Adrenal gland (tissue), 12 donors: ENCODE results near the gene ANKFN1. TPM values are rescaled to one million over a fixed set of nuclear protein-coding genes. Genes with fewer than 3 reads are reported as not detected.

Experiments used
- DNase-seq, 7 donors: peaks; one replicate each; pipeline ENCODE4 v3.0.0-alpha.2; 2019 to 2020
- H3K27ac ChIP-seq, 5 donors: fragments of 200-600 bp; sonication (generic) in 4 of 5; 1 replicate in 3 of 5; 2 replicates in 2 of 5; pipeline versions ENCODE4 v1.5.1 to v1.8.0; 2016 to 2020; ENCODE audit warnings: mild to moderate bottlenecking in 1 of 5
- H3K27me3 ChIP-seq: fragments of 200-600 bp; 2 replicates; pipeline ENCODE4 v1.8.0; 2021
- H3K36me3 ChIP-seq, 2 donors: fragments of 200-600 bp; replicated peaks in 1 of 2; 1 replicate in 1 of 2; 2 replicates in 1 of 2; pipeline versions ENCODE4 v1.5.1 to v1.8.0; 2018 to 2022
- H3K4me1 ChIP-seq, 2 donors: fragments of 200-600 bp; replicated peaks in 1 of 2; 1 replicate in 1 of 2; 2 replicates in 1 of 2; pipeline versions ENCODE4 v1.5.1 to v1.8.0; 2018 to 2021
- H3K4me3 ChIP-seq, 4 donors: fragments of 200-600 bp; sonication (generic) in 3 of 4; one replicate each; pipeline ENCODE4 v1.5.1; 2016 to 2018
- H3K9me3 ChIP-seq, 3 donors: fragments of 200-600 bp; sonication (generic) in 1 of 3; replicated peaks in 1 of 3; 1 replicate in 2 of 3; 2 replicates in 1 of 3; pipeline versions ENCODE4 v1.5.1 to v1.8.0; 2016 to 2021
- CTCF ChIP-seq, 6 experiments: fragments of 450-650 bp in 4 of 6; fragments of 200-600 bp in 2 of 6; sonication (generic) in 1 of 6; IDR thresholded peaks; 1 replicate in 5 of 6; 2 replicates in 1 of 6; pipeline versions ENCODE4 v1.5.1 to v1.8.0; 2016 to 2021; ENCODE audit warnings: antibody characterized with exemption in 6 of 6, mild to moderate bottlenecking in 2 of 6, moderate library complexity in 1 of 6
- POLR2A ChIP-seq, 2 donors: fragments of 450-650 bp; IDR thresholded peaks; one replicate each; pipeline ENCODE4 v1.6.1; 2017; ENCODE audit warnings: antibody characterized with exemption in 2 of 2, mild to moderate bottlenecking in 2 of 2, moderate library complexity in 1 of 2
- WGBS, 4 donors: extraction: QIAGEN DNeasy Blood & Tissue Kit in 2 of 4; methylation state at CpG; one replicate each; pipeline versions ENCODE4 v1.1.5 to v1.1.7; 2013 to 2017; 5-methylcytosine and 5-hydroxymethylcytosine counted together
- intact Hi-C, 2 donors: fragments of 100-400 bp; cut with DNase I; formaldehyde crosslinking; loops; one replicate each; pipeline versions ENCODE4 v1.14.1 to v1.15.0; 2022 to 2023
- polyA plus RNA-seq, 3 donors: library from polyadenylated mRNA; stranded (reverse); fragments of 200-250 nt in 2 of 3; fragments of 350-450 nt in 1 of 3; fragmentation: Illumina TruSeq in 1 of 3; extraction: RNeasy Lipid Tissue Mini Kit (QIAGEN cat#74804) in 1 of 3; gene quantifications; one replicate each; pipeline ENCODE4 v1.2.3, GENCODE V29; 2013 to 2014
- total RNA-seq, 9 donors: library from RNA; depleted of rRNA in 4 of 9; stranded (reverse); fragments of >200 nt in 4 of 9; fragments of 120-200 nt in 1 of 9; fragmentation: NEBNext Ultra II Directional in 1 of 9; extraction: Animal tissue kit (Norgen Biotek cat#: 25700) in 1 of 9; gene quantifications; one replicate each; pipeline versions ENCODE4 v1.1.0 to v1.2.4, GENCODE V29; 2013 to 2023
- donor health status: healthy with polysubstance abuse.
- donor health status: Bipolar disorder and iron deficiency.
- donor health status: DM: yes; HTN: yes; CAD: no.
- donor health status: DM: no; HTN: no; CAD: no.
- donor health status: DM: no; HTN: no; CAD: no.
- donor health status: DM: yes; HTN: yes; CAD: no.

ANKFN1 gene
- total and polyA plus RNA-seq, 12 donors = 0.18 to 1.6 (median 0.41) TPM; not detected in 5

- intact Hi-C loops = no loop called here
- Histone ChIP-seq H3K27ac (no peak overlapping the region), H3K4me1 (no peaks in the 10 kb centered on the region), H3K4me3 (no peak overlapping the region), H3K9me3 (no peaks in the 10 kb centered on the region), H3K36me3 (no peaks in the 10 kb centered on the region), H3K27me3 (no peaks in the 10 kb centered on the region)
- TF ChIP-seq POLR2A (IDR thresholded peaks at IDR 0.05) = no peak
- TF ChIP-seq CTCF (IDR thresholded peaks at IDR 0.05) = no peak
- WGBS, 4 donors = 66 to 78% (median 73%) methylated on average over 3 of the region's 3 CpGs
- DNase-seq = no peak
Observed at GRCh38 chr17:56358651-56359050, 205.4 kb downstream of the ANKFN1 start.

DNA sequence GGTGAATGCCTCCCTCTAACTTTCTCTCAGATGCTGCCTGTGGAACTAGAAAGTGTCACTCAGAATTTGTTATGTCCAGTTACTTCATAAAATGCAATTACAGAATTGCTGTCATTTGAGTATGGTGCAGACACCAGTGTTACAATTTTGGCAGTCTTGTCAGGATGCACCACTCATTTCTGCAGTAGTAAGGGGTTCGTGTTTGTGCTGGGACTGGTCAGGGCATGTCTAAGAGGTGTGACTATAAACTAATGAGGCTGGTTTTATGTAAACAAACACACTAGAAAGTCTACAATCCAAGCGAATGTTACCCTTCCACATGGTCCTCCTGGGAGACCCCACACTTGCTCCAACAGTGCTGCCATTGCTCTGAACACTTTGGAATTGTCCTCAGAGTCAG is 206.2 kb downstream of the ANKFN1 start:
- Histone ChIP-seq H3K4me1 (no peaks in the 10 kb centered on the region), H3K4me3 (no peak overlapping the region), H3K9me3 (no peaks in the 10 kb centered on the region), H3K27ac (no peak overlapping the region), H3K36me3 (no peaks in the 10 kb centered on the region), H3K27me3 (no peaks in the 10 kb centered on the region)
- intact Hi-C loops = no loop called here
- WGBS, 4 donors = 40 to 62% (median 49%) methylated on average over 1 to 2 of the region's 2 CpGs
- no peak for TF ChIP-seq POLR2A (IDR thresholded peaks at IDR 0.05)
- no peak for TF ChIP-seq CTCF (IDR thresholded peaks at IDR 0.05)
- no peak for DNase-seq

- no peaks in the 10 kb centered on the region for H3K4me1 ChIP-seq
- H3K36me3 ChIP-seq = no peaks in the 10 kb centered on the region
- H3K27ac ChIP-seq = no peak overlapping the region
- no peak overlapping the region for H3K4me3 ChIP-seq
- WGBS, 4 donors = 39 to 63% (median 49%) methylated on average over 1 of the region's 1 CpG
- H3K9me3 ChIP-seq = no peaks in the 10 kb centered on the region
- no peaks in the 10 kb centered on the region for H3K27me3 ChIP-seq
- no peak for TF ChIP-seq POLR2A (IDR thresholded peaks at IDR 0.05)
- TF ChIP-seq CTCF (IDR thresholded peaks at IDR 0.05) = no peak
- DNase-seq = no peak
- intact Hi-C loops = no loop called here
Observed at GRCh38 chr17:56367366-56367765, 214.1 kb downstream of the ANKFN1 start.

DNA sequence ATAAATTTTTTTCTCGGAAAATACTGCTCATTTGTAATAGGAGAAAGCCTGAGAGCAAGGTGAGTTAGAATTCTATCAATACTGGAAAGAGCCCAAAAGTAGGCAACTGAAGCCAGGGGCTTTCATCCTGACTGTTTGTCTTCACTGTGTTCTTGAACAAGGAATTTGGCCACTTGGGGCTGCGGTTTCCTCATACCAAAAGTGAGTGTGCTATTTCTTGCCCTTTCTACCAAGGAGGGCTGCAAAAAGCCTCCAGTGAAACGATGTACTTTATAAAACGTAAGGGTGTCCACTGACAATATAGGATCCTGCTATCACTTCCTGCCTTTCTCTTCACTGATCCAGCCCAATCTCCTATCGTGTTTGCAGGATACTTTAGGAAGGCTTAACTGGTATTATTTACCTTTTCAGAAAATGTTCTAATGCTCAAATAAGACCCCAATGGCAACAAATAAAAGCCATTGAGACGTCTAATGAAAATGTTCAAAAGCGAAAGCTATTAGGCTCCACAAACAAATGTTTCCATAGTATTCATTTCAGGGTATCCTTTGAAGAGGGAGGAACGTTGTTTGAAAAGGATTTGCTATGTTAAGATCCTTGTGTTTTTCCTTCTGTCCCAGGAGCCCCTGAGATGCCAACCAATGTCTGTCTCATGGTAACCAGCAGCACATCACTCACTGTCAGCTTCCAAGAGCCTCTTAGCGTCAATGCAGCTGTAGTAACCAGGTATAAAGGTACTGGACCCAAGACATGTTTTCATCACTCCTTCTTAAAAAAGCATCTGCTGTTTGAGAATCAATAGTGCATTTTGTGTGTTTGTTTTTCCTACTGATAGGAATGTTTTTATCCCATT is 220.9 kb downstream of the ANKFN1 start:
- 54 to 68% (median 60%) methylated on average over 9 of the region's 9 CpGs for WGBS, 4 donors
- Histone ChIP-seq H3K27ac (no peak overlapping the region), H3K9me3 (no peaks in the 10 kb centered on the region), H3K4me1 (no peaks in the 10 kb centered on the region), H3K27me3 (no peaks in the 10 kb centered on the region), H3K4me3 (no peak overlapping the region), H3K36me3 (no peaks in the 10 kb centered on the region)
- DNase-seq = no peak
- TF ChIP-seq POLR2A (IDR thresholded peaks at IDR 0.05) (no peak), CTCF (IDR thresholded peaks at IDR 0.05) (no peak)
- intact Hi-C loops = no loop called here
